ENCODE results near the gene PEX16. TPM values are rescaled to one million over a fixed set of nuclear protein-coding genes. Genes with fewer than 3 reads are reported as not detected.

Gene PEX16
- total RNA-seq, 1 donor from 2014 or later = 31.4 TPM

DNA sequence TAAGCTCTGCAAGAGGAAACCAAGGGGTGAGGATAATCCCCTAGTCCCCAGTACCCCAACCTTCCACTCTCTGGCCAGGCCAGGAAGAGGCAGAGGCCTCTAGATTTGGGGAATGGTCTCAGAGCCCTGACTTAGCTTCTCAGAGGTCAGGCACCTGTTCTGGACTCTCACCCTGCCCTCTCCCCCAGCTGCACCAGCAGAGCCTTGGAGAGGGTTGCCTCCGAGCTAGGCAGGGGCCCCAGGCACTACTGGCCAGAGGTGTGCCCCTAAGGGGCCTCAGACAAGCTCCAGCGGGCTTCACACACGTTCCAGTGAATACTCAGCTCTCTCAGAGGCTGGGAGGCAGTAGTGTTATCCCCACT is 18.6 kb downstream of the PEX16 start:
- DNase-seq (ENCODE audit: low spot score) = no peak

DNA sequence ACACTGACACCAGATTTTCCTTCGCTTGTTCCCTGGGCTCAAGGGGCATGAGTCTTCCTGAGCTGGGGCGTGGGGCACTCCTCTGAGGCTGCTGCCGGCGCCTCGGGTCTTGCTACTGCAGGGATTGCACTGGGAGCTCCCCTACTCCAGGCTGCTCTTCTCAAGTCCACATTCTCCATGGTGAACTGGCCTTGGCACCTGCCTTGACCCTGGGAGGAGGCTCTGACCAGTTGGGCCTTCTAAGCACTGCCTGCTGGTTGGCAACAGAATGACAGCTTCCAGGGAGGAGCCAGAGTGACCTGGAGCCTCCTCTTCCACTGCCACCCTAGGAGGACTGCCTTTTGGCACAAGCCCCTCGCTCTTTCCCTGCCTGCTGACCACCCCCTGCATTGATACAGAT is 20.1 kb downstream of the PEX16 start:
- DNase-seq (ENCODE audit: low spot score) = no peak

GRCh38 chr11:45896422-45896984 is 21.2 kb downstream of the PEX16 start:
- no peak for DNase-seq (ENCODE audit: low spot score)

DNA sequence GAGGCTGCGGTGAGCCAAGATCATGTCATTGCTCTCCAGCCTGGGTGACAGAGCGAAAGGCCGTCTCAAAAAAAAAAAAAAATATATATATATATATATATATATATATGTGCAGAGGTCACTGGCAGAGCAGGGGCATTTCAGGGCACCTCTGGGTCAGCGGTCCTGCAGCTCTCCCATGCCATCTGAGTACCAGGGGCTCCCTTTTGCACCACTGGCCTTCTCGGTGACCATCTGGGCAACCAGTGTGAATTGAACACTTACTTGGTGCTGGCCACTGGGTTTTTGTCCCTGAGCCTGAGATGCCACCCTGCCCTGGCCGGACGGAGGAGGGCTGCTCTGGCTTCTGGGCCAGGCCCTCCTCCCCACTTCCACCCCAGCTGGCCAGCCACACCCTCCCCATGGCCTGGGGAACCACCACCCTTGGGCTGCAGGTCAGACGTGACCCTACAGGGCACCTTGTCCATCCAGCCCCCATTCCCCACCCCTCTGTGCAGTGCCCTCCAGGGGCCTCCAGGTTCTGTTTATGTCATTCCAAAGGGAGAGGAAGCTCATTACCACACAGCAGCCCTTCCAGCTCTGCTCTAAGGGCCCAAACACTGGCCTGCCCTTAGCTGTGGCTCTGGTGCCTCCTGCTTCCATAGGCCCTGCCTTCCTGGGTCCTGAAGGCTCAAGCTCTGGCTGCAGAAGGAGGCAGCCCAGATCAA is 22.0 kb downstream of the PEX16 start:
- no peak for DNase-seq (ENCODE audit: low spot score)

DNA sequence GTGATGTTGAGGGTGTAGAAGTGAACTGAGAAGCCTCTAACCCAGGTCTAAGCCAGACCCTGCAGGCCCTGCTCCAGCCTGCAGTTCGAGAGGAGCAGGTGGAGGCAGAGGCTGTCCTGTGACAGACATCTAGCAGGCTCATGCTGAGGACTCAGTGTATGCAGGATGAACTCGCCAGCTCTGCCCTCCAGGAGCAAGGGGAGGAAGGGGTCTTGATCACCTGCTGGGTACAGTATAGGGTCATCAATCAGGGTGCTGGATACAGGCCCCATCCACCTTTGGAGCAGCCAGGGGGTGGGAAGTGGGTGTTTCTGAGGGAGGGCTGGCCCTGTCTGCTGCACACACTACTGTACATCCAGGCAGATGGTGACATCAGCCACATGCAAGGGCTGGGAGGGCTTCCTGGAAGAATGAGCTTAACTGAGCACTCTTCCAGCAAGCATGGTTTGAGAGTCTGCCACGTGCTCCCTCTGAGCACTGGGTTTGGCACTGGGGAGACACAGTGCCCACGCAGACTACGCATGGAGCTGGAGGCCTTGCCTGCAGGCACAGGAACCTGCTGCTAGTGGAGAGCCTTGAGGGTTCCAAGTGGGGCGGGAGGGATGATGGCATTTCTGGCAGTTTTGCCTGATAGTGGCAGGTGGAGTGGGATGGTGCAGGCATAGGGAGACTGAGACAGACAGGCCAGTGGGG is 23.0 kb downstream of the PEX16 start:
- no peak for DNase-seq (ENCODE audit: low spot score)

GRCh38 chr11:45892856-45893255 is 24.8 kb downstream of the PEX16 start:
- no peak for DNase-seq (ENCODE audit: low spot score)

GRCh38 chr11:45890886-45891550 is 26.7 kb downstream of the PEX16 start:
- no peak for DNase-seq (ENCODE audit: low spot score)

DNA sequence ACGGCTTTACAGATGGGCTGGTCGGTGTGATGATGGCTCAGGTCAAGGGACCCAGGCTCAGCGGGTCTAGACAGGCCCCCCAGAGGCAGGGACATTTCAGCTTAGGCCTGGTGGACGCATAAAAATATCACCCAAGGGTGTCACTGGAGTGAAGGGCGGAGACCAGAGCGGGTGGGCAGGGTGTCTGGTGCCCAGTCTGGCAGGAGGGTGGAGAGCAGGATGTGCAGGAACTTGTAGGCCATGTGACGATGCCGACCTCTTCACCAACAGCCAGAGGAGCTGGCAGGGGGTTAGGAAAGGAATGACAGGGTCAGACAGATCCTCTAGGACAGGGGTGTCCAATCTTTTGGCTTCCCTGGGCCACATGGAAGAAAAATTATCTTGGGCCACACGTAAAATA is 27.7 kb downstream of the PEX16 start:
- no peak for DNase-seq (ENCODE audit: low spot score)

- no peak for DNase-seq (ENCODE audit: low spot score)
Measured at GRCh38 chr11:45889555-45889954, 28.1 kb downstream of the PEX16 start.

DNA sequence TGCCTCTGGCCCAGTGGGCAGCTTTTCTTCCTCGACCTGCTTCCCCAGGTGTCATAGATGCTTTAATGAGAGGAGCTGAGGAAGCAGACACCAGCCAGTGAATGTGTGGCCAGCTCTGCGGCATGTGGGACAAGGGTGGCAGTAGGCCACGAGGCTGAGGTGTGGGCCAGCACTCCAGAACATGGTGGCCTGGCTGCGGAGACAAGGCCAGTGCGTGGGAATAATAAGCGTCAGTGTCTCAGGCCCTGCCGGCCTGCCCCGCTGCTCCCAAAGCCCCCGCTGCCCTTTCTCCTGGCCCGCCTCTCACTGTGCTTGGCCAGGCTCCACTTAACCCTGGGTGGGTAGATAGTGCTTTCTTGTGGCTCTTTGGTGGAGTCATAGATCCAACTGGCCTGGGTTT is 30.1 kb downstream of the PEX16 start:
- DNase-seq (ENCODE audit: low spot score) = no peak

DNA sequence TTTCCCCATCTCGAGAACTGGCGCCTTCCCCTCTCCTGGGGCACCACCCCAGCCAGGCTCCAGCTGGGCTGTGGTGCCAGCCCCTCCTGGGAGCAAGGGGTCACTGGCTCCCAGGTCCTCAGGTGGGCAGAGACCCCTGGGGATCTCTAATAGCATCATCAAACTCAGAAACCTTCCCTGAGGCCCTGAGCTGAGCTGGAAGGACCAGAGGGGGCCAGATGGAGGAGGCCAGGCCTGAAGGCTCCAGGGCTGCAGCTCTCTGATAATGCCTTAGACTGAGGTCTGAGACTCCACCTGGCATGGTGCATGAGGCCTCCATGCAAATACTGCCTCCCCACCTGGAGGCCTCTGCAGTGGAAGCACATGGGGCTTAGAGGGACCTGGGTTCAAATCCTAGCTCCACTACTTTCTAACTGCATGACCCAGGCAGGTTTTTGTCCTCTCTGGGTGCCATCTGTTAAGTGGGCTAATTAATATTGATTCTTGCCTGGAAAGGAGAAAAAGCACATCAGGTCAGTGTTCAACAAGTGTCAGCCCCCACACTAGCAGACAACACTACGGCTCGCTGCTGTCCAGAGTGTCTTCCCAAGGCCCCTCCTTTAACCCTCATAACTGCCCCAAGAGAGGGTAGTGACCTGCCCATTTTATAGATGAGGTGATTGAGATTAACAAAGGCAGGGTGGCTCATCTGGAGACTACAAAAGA is 30.7 kb downstream of the PEX16 start:
- no peak for DNase-seq (ENCODE audit: low spot score)

GRCh38 chr11:45885921-45886721 is 31.6 kb downstream of the PEX16 start:
- DNase-seq (ENCODE audit: low spot score) = no peak

GRCh38 chr11:45885274-45885920 is 32.3 kb downstream of the PEX16 start, which contains the start of gene MAPK8IP1:
MAPK8IP1 (plus strand) TSS chr11:45885651; CDS start chr11:45885821, 170 bp downstream.
- DNase-seq (ENCODE audit: low spot score) = peak; percentile 36

GRCh38 chr11:45884596-45885185 is 33.0 kb downstream of the PEX16 start:
- no peak for DNase-seq (ENCODE audit: low spot score)

- DNase-seq (ENCODE audit: low spot score) = peak; percentile 33
Measured at GRCh38 chr11:45881708-45882368, 35.8 kb downstream of the PEX16 start.

DNA sequence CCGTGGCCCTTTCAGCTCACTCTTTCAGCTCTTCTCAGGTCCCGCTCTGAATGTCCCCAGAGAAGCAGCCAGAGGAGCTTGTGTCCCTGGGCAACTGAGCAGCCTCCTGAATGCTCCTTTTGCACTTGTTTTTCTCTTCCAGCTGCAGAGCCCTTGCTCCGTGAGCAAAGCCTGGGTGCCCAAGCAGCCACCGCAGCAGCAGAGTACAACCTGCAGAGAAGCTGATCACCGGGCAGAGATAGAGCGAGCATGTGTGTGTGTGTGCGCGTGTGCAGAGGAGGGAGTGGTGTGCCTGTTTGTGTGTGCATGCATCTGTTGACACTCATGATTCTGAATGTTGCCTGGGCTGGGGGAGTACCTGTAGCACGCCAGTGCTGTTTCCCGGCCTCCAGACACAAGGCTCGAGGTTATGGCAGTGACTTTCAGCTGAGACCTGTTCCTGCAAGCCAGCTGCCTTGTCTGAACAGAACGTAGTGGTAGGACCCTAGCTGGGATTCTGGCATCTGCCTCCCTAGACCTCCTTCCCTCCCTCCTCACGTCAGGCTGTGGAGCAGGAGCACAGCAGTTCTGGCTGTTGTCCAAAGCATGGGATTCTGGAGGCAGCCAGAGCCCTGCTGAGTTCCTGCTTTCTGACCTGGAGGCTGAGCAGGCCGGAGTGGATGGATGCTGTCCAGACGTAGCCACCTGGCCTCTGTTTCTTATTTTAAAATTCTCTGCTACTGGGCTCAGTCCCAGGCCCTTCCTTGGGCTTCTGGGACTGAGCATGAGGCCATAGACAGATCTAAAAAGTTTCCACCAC is 36.7 kb downstream of the PEX16 start:
- no peak for DNase-seq (ENCODE audit: low spot score)

DNA sequence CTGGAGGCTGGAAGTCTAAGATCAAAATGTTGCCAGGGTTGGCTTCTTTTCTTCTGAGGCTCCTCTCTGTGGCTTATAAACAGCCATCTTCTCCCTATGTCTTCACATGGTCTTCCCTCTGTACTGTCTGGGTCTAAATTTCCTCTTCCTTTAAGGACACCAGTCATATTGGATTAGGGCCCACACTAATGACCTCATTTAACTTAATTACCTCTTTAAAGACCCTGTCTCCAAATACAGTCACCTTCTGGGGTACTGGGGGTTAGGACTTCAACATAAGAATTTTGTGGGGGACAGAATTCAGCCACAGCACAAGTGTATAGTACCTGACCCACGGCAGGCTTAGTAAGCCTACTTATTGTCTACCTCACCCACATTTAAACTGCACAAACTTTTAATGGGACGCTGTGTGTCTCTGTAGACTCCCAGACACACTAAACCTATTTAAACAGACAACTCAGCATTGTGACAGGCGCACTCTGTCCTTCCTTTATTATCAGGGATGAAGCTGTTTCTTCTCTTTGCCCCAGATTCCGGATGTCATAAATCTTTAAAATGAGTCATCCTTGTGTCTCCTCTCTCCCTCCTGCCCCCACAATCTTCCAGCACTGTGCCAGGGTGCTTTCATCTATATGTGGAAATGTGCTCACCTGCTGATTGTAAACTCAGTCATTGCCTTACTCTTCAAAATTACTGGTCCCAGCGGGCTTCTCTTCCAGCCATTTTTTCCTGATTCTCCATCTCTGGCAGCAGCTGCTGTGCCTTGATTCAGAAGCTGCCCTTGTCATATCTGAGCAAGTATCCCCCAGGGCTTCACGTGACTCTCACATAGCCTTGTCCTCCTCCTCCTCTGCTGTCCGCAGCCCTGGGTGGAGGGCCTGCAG is 37.6 kb downstream of the PEX16 start:
- no peak for DNase-seq (ENCODE audit: low spot score)

- no peak for DNase-seq (ENCODE audit: low spot score)
Measured at GRCh38 chr11:45877845-45878244, 39.8 kb downstream of the PEX16 start.

All from mucosa of gallbladder (tissue), 1 donor.